ENCODE data around the gene ZMYM3. TPM values are rescaled to one million over a fixed set of nuclear protein-coding genes. Genes with fewer than 3 reads are reported as not detected.

Gene ZMYM3
- total RNA-seq, 1 experiment from 2014 or later = 47.6 TPM

DNA sequence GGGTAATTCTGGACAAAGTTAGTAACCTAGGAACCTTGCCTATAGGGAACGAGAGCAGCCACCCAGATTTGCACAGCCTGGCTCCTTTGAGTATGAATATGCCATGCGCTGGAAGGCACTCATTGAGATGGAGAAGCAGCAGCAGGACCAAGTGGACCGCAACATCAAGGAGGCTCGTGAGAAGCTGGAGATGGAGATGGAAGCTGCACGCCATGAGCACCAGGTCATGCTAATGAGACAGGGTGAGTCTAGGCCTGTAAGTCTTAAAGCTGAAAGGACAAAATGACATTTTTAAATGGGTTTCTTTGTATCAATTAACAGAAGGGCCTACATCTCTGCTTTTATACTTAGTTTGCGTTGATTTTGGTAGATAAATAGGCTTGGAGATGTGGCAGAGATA is 42.9 kb upstream of the ZMYM3 start:
- Histone ChIP-seq H3K9me3 (ENCODE audit: low read depth, low read length, poor library complexity, severe bottlenecking) (no peaks in the 10 kb centered on the region), H3K27me3 (replicated peaks; ENCODE audit: insufficient read depth, low read depth, low read length, poor library complexity) (no peaks in the 10 kb centered on the region), H3K4me3 (ENCODE audit: low read depth, low read length, poor library complexity, severe bottlenecking) (no peak overlapping the region), H3K36me3 (ENCODE audit: insufficient read depth, low read length, poor library complexity, severe bottlenecking) (peaks cover 77% of the 10 kb centered on the region), H3K27ac (ENCODE audit: low read depth, low read length, poor library complexity, severe bottlenecking) (no peak overlapping the region), H3K4me1 (ENCODE audit: insufficient read depth, low read length, poor library complexity, severe bottlenecking) (no peaks in the 10 kb centered on the region)
- intact Hi-C loops (cut with micrococcal nuclease; ENCODE audit: unreplicated experiment) = no loop called here
- no peak for DNase-seq (ENCODE audit: low spot score)
- ChIA-PET POLR2A (ENCODE audit: low non-redundant PET) (no interaction called here), CTCF (no interaction called here)
- no TSS peak for BruUV-seq (replicated peaks)
- no peak for TF ChIP-seq EZH2 (IDR thresholded peaks at IDR 0.05; ENCODE audit: borderline replicate concordance, low read depth, low read length, poor library complexity, severe bottlenecking)
- TF ChIP-seq, protein P1, sequence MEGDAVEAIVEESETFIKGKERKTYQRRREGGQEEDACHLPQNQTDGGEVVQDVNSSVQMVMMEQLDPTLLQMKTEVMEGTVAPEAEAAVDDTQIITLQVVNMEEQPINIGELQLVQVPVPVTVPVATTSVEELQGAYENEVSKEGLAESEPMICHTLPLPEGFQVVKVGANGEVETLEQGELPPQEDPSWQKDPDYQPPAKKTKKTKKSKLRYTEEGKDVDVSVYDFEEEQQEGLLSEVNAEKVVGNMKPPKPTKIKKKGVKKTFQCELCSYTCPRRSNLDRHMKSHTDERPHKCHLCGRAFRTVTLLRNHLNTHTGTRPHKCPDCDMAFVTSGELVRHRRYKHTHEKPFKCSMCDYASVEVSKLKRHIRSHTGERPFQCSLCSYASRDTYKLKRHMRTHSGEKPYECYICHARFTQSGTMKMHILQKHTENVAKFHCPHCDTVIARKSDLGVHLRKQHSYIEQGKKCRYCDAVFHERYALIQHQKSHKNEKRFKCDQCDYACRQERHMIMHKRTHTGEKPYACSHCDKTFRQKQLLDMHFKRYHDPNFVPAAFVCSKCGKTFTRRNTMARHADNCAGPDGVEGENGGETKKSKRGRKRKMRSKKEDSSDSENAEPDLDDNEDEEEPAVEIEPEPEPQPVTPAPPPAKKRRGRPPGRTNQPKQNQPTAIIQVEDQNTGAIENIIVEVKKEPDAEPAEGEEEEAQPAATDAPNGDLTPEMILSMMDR (conservative IDR thresholded peaks at IDR 0.05; ENCODE audit: low read depth, low read length) = no peak

DNA sequence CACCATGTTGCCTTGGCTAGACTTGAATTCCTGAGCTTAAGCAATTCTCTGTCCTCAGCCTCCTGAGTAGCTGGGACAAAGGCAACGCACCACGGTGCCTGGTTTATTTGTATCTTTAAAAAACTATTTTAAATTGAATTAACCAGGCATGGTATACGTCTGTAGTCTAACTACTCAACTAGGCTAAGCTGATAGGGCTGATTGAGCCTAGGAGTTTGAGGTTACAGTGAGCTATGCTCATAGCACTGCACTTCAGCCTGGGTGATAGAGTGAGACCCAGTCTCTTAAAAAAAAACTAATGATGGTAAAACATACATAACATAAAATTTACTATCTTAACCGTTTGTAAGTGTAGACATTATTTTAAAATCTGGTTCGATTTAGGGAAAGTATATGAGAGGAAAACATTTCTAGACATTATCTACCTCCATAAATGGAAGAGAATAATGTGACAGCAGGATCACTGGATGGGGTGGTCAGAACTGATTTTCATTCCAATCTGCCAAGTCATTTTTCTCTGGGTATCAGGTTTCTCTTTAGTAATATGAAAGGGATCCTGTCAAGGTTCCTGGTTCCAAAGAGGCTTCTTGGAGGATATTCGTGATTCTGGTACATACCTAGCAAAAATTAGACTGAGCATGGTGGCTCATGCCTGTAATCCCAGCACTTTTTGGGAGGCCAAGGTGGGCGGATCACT is 38.9 kb upstream of the ZMYM3 start:
- POLR2A ChIA-PET (ENCODE audit: low non-redundant PET) = no interaction called here
- TF ChIP-seq, protein P1 (conservative IDR thresholded peaks at IDR 0.05; ENCODE audit: low read depth, low read length) = no peak
- TF ChIP-seq EZH2 (IDR thresholded peaks at IDR 0.05; ENCODE audit: borderline replicate concordance, low read depth, low read length, poor library complexity, severe bottlenecking) = no peak
- BruUV-seq (replicated peaks) = no TSS peak
- DNase-seq (ENCODE audit: low spot score) = no peak
- no peak overlapping the region for H3K27ac ChIP-seq (ENCODE audit: low read depth, low read length, poor library complexity, severe bottlenecking)
- no peaks in the 10 kb centered on the region for H3K4me1 ChIP-seq (ENCODE audit: insufficient read depth, low read length, poor library complexity, severe bottlenecking)
- H3K27me3 ChIP-seq (replicated peaks; ENCODE audit: insufficient read depth, low read depth, low read length, poor library complexity) = no peaks in the 10 kb centered on the region
- H3K9me3 ChIP-seq (ENCODE audit: low read depth, low read length, poor library complexity, severe bottlenecking) = no peaks in the 10 kb centered on the region
- H3K36me3 ChIP-seq (ENCODE audit: insufficient read depth, low read length, poor library complexity, severe bottlenecking) = peaks cover 74% of the 10 kb centered on the region
- H3K4me3 ChIP-seq (ENCODE audit: low read depth, low read length, poor library complexity, severe bottlenecking) = no peak overlapping the region
- CTCF ChIA-PET = no interaction called here
- intact Hi-C loops (cut with micrococcal nuclease; ENCODE audit: unreplicated experiment) = no loop called here

DNA sequence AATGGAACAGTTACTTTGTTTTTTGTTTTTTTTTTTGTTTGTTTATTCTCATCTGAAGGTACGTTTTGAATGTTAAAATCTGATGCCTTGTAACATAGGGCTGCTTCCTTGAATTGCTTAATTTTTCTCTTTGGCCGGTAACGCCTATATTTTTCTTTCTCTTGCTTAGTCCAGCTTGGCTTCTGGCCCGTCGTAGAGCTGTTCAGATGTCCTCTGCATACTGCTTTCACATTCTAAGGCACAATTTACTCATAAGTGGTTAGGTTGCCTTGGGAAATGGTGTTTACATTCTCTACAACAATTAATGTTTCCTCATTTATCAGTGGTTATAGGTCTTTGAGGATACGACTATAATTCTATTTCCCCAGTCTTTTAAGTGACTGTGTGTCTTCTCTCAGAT is 37.4 kb upstream of the ZMYM3 start:
- Histone ChIP-seq H3K4me3 (ENCODE audit: low read depth, low read length, poor library complexity, severe bottlenecking) (no peak overlapping the region), H3K4me1 (ENCODE audit: insufficient read depth, low read length, poor library complexity, severe bottlenecking) (no peaks in the 10 kb centered on the region), H3K27me3 (replicated peaks; ENCODE audit: insufficient read depth, low read depth, low read length, poor library complexity) (no peaks in the 10 kb centered on the region), H3K9me3 (ENCODE audit: low read depth, low read length, poor library complexity, severe bottlenecking) (no peaks in the 10 kb centered on the region), H3K36me3 (ENCODE audit: insufficient read depth, low read length, poor library complexity, severe bottlenecking) (peaks cover 67% of the 10 kb centered on the region), H3K27ac (ENCODE audit: low read depth, low read length, poor library complexity, severe bottlenecking) (no peak overlapping the region)
- intact Hi-C loops (cut with micrococcal nuclease; ENCODE audit: unreplicated experiment) = no loop called here
- POLR2A ChIA-PET (ENCODE audit: low non-redundant PET) = no interaction called here
- DNase-seq (ENCODE audit: low spot score) = no peak
- BruUV-seq (replicated peaks) = no TSS peak
- CTCF ChIA-PET = interaction anchor here (0.6 kb wide), 1 partner anchor 75 kb away, joined by 6 read pairs; the partner anchor contains the start of gene TAF1
- TF ChIP-seq, protein P1 (conservative IDR thresholded peaks at IDR 0.05; ENCODE audit: low read depth, low read length) = no peak
- no peak for TF ChIP-seq EZH2 (IDR thresholded peaks at IDR 0.05; ENCODE audit: borderline replicate concordance, low read depth, low read length, poor library complexity, severe bottlenecking)
